Left lobe of liver (tissue), 2 donors: ENCODE data around the gene CHFR. TPM values are rescaled to one million over a fixed set of nuclear protein-coding genes. Genes with fewer than 3 reads are reported as not detected.
"Not testable (repeated sequence)": the region's sequence is repeated elsewhere in the genome, so short reads cannot be mapped to it uniquely, and the experiment has no call there.

Source experiments
- ATAC-seq: fragments of 200-7000 bp; cut with Tn5 transposase; one replicate; pipeline ENCODE4 v1.9.1; 2020; ENCODE audit warnings: mild to moderate bottlenecking, moderate library complexity
- DNase-seq: peaks from one replicate; pipeline ENCODE4 v3.0.0-alpha.2; 2020; ENCODE audit warnings: low spot score
- total RNA-seq: library from RNA; stranded (reverse); gene quantifications from one replicate; pipeline ENCODE4 v1.2.1, GENCODE V29; 2021
- donor health status: DM: no; HTN: no; CAD: no; lungs with moderate emphysema.
- donor health status: DM: no; HTN: yes; CAD: no.

The CHFR gene
- total RNA-seq: 14.2 TPM

- ATAC-seq: peak; percentile 99
- DNase-seq: peak; percentile 97
Observed at GRCh38 chr12:132887513-132888351, at the start of gene CHFR. CHFR (minus strand) TSS chr12:132887605; CDS start chr12:132887328, 277 bp downstream.

DNA sequence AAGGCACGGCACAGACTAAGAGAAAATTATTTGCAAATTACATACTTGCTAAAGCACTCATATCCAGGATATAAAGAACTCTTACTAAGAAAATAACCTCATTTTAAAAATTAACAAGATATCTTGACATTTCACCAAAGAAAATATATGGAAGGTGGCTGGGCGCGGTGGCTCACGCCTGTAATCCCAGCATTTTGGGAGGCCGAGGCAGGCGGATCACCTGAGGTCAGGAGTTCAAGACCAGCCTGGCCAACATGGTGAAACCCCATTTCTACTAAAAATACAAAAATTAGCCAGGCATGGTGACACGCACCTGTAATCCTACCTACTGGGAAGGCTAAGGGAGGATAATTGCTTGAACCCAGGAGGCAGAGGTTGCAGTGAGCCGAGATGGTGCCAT, 49.5 kb upstream of the CHFR start:
- ATAC-seq, DNase-seq: not testable (repeated sequence)

DNA sequence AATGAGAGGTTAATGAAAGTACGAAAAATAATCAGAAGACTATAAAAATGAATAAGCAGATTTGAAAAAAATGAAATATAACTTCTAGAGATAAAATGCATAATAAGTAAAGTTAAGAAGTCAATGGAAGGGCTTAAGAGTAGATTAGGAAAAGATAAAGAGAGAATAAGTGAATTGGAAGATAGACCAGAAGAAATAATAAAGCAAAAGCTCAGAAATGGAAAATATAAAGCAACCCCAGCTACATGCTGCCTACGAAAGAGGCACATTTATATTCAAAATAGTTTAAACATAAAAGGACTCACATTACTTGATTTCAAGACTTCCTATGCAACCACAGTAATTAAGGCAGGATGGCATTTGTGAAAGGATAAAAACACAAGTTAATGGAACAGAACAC, 48.8 kb upstream of the CHFR start:
- ATAC-seq (no peak), DNase-seq (no peak)

DNA sequence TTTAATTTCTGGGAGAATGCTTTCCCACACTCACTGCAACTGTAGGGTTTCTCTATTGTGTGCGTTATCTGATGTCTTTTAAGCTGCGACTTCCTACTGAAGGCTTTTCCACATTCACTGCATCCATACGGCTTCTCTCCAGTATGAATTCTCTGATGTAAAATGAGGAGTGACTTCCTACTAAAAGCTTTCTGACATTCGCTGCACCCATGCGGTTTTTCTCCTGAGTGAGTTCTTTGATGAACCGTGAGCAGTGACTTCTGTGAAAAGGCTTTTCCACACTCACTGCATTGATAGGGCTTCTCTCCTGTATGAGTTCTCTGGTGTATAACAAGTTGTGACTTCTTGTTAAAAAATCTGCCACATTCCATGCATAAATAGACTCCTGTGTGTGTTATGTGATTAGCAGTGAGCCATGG, 39.0 kb upstream of the CHFR start:
- ATAC-seq (no peak), DNase-seq (no peak)

- DNase-seq: no peak
- ATAC-seq: no peak
Observed at GRCh38 chr12:132925597-132926414, 38.4 kb upstream of the CHFR start.

DNA sequence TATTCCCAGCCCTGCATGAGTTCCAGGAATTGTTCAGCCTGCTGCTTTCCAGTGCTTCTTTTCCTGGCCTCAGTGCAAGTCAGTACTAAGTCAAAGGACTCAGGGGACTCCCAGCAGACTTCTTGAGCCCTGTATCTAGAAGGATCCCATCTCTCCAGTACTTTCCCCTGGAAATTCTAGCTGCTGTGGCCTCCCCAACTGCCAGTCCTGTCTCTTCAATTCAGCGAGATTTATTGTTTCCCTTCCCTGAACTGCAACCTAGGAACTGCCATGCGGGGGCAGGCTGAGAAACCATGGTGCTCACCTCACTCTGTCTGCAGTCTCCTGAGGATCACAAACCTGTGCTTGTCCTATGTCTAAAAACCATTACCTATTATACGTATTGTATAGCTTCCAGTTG, 37.0 kb upstream of the CHFR start:
- ATAC-seq (no peak), DNase-seq (no peak)

- ATAC-seq: no peak
- no peak for DNase-seq
Observed at GRCh38 chr12:132923356-132923909, 36.0 kb upstream of the CHFR start.

DNA sequence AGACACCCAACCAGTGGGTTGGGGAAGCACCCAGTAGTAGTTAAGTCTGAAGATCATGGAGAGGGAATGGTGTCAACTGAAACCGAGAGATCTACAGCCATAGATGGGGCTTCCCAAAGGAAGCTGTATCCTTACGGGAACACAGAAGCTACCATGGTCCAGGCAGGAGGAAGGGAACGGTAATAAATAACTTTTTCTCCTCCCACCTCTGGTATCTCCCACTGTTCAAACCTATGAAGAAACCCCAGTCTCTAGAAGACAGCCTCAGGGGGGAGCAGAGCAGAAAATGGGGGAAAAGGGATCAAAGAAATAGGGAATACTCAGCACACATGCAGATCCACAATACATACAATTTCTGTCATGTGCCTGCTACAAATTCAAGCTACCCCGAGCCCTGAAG, 35.3 kb upstream of the CHFR start:
- ATAC-seq: no peak
- no peak for DNase-seq

DNA sequence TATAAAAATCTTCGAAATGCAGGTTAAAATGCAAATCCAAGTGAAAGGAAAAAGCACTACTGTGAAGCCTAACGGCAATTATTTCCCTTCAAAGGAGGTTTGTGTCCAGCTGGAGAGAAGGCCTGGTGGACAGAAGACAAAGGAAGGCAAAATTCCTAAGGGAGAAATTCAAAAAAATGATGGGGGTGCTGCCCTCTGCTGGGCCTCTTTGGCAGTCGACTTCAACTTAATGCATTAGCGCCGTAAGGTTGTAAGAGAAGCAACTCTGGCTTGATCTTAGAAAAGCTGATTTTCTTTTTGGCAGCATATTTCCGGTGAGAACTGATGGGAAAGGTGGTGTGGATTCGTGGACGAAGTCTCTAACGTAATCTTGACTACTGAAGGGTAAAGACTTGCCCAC, 34.3 kb upstream of the CHFR start:
- DNase-seq: no peak
- ATAC-seq: no peak

DNA sequence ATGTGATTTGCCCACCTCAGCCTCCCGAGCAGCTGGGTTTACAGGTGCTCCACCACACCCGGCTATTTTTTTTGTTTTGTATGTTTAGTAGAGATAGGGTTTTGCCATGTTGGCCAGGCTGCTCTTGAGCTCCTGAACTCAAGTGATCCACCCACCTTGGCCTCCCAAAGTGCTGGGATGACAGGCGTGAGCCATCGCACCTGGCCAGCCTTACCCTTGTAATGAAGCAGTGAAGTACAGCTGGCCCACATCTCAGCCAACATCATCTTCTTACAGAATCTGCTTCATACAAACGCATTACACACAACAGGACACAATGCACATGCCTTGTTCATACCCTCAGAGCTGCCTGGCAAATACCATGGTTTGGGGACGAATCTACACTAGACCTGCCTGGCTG, 31.3 kb upstream of the CHFR start:
- no peak for ATAC-seq
- no peak for DNase-seq

DNA sequence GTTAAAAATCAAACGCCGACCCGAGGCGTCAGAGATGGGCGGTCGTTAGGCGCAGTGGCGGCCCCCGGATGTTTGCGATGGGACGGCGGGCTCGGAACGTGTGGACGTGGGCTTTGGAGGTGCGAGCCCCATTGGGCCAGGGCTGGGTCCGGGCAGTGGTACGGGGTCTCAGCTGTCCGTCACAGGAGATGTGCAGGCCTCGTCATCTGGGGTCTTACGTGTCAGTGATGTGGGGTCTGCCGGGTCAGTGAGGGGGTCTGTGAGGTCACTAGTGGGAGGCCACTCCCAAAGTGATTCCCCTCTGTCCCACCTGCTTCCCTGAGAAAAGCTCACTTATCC, 21.6 kb upstream of the CHFR start:
- DNase-seq: no peak
- peak; percentile 16 for ATAC-seq

- peak; percentile 89 for ATAC-seq
Observed at GRCh38 chr12:132908145-132909029, 21.0 kb upstream of the CHFR start.

GRCh38 chr12:132907789-132908144, 20.4 kb upstream of the CHFR start:
- ATAC-seq: not testable (repeated sequence)
- peak; percentile 27 for DNase-seq

More at GRCh38 chr12:132908145-132909029, 21.0 kb upstream of the CHFR start:
- peak; percentile 82 for DNase-seq

DNA sequence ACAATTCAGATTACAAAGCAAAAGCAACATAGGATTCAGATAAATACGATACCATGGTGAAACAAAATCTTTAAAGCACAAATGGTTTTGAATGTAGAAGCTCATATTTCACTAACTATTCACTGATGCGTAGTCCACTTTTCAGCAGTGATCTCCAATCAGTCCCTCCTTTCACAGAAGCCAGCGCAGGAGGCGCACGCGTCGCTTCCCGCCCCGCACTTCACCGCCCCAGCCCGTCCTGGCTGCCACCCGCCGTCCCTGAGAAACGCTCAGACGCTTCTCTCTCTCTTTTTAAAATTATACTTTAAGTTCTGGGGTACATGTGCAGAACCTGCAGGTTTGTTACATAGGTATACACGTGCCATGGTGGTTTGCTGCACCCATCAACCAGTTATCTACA, 19.8 kb upstream of the CHFR start:
- no peak for ATAC-seq
- DNase-seq: peak; percentile 12

- DNase-seq (peak; percentile 61), ATAC-seq (peak; percentile 62)
Observed at GRCh38 chr12:132904718-132905328, 17.4 kb upstream of the CHFR start.

GRCh38 chr12:132899033-132899432, 11.6 kb upstream of the CHFR start:
- no peak for ATAC-seq
- DNase-seq: no peak

DNA sequence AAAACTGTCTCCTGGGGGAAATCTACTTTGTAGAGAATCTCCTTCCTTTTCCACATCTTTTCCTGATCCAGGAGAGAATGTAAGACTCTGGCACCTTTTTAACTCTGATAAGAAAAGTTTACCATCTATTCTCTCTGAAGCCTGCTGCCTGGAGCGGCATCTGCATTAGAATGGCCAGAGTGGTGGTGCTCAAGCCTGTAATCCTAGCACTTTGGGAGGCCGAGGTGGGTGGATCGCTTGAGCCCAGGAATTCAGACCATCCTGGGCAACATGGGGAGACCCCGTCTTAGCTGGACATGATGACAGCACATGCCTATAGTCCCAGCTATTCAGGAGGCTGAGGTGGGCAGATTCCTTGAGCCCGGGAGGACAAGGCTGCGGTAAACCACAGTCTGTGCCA, 1.4 kb upstream of the CHFR start:
- no peak for ATAC-seq
- DNase-seq: no peak

GRCh38 chr12:132886529-132887477, 602 bp downstream of the CHFR start:
- ATAC-seq: no peak
- DNase-seq: peak; percentile 52

DNA sequence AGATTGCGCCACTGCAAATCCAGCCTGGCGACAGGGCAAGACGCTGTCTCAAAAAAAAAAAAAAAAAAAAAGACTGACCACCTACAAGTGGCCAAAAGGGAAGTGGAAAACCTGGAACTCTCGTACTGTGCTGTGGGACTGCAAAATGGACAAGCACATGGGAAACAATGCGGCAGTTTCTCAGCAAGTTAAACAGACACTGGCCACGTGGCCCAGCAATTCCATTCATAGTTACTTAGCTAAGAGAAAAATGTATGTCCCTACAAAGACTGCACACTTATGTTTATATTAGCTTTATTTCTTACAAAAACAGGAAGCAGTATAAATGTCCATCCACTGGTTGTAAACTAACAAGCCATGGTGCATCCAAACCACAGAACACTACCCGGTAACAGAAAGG, 5.6 kb downstream of the CHFR start:
- ATAC-seq (no peak), DNase-seq (no peak)
